22Rv1 (cell line): Measurements from ENCODE around the gene TRMT112.

Source experiments
- H3K27ac ChIP-seq: fragments of 450-650 bp; 2 replicates; pipeline ENCODE4 v1.5.1; 2017
- CTCF ChIP-seq: fragments of 450-650 bp; IDR thresholded peaks from 2 replicates; pipeline ENCODE4 v1.5.1; 2017; ENCODE audit warnings: mild to moderate bottlenecking
- ZFX ChIP-seq: fragments of 450-650 bp; IDR thresholded peaks from 2 replicates; pipeline ENCODE4 v1.6.1; 2017; ENCODE audit warnings: antibody characterized with exemption, borderline replicate concordance

TRMT112 gene

GRCh38 chr11:64317325-64317960 lies at the start of gene TRMT112:
Gene TRMT112, minus strand, starts transcription at chr11:64317559. Its CDS starts 33 bp downstream, at chr11:64317526.
- TF ChIP-seq CTCF (no peak), ZFX (no peak)

GRCh38 chr11:64366751-64367150 lies 49.4 kb upstream of the TRMT112 start:
- no peak for TF ChIP-seq ZFX
- no peak for TF ChIP-seq CTCF

More at GRCh38 chr11:64317325-64317960, at the start of gene TRMT112:
- H3K27ac ChIP-seq, result peak within 1 kb of the TSS; percentile 98

GRCh38 chr11:64364911-64365310 lies 47.6 kb upstream of the TRMT112 start:
- H3K27ac ChIP-seq, result no peak overlapping the region
- no peak for TF ChIP-seq CTCF
- no peak for TF ChIP-seq ZFX

More at GRCh38 chr11:64366751-64367150, 49.4 kb upstream of the TRMT112 start:
- no peak overlapping the region for H3K27ac ChIP-seq

GRCh38 chr11:64364435-64364834 lies 47.1 kb upstream of the TRMT112 start:
- H3K27ac ChIP-seq, result no peak overlapping the region
- TF ChIP-seq ZFX (no peak), CTCF (no peak)

- TF ChIP-seq ZFX, result no peak
- TF ChIP-seq CTCF, result no peak
Observed at GRCh38 chr11:64362339-64362738, 45.0 kb upstream of the TRMT112 start.

GRCh38 chr11:64361659-64362058 lies 44.3 kb upstream of the TRMT112 start:
- no peak overlapping the region for H3K27ac ChIP-seq
- no peak for TF ChIP-seq ZFX
- TF ChIP-seq CTCF, result no peak

More at GRCh38 chr11:64362339-64362738, 45.0 kb upstream of the TRMT112 start:
- H3K27ac ChIP-seq, result no peak overlapping the region

GRCh38 chr11:64360448-64360921 lies 43.1 kb upstream of the TRMT112 start:
- TF ChIP-seq CTCF, result no peak
- no peak for TF ChIP-seq ZFX
- no peak overlapping the region for H3K27ac ChIP-seq
